ENCODE results near the gene GPRC6A. TPM values are rescaled to one million over a fixed set of nuclear protein-coding genes. Genes with fewer than 3 reads are reported as not detected.

Gene GPRC6A
- total and polyA plus RNA-seq, 8 donors = not detected

GRCh38 chr6:116764961-116765841 is 63.7 kb downstream of the GPRC6A start, which contains the start of gene FAM162B:
Gene FAM162B (minus strand): TSS chr6:116765719. CDS start chr6:116765576, 143 bp downstream.
- H3K27ac ChIP-seq = peak within 1 kb of the TSS in 4 of 5 donors; percentile 2 to 67 (median 36)
- DNase-seq = peak in 1 of 2 donors; percentile 76

DNA sequence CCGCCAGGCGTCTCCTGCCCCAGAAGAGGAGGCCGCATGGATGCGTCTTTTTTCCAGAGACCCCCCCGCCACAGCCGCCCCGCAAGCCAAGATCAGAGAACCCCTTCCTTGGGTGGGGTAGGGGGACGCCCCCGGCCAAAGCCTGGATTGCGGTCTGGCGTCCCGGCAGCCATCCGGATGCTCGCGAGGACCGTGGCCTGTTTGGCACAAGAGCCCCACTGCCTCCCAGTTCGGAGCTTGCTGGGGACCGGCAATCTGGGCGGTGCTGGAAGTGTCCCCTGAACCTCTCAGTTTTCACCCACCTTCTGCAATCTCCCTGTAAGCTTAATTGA is 64.3 kb downstream of the GPRC6A start:
- H3K27ac ChIP-seq = peak overlapping the region in 3 of 5 donors; percentile 23 to 67 (median 48)
- no peaks in the 10 kb centered on the region for H3K9me3 ChIP-seq
- H3K4me1 ChIP-seq = peaks cover 6 to 18% (median 15%) of the 10 kb centered on the region in 4 donors
- intact Hi-C loops (cut with DNase I; ENCODE audit: low total_unique reads) = no loop called here
- no peaks in the 10 kb centered on the region for H3K36me3 ChIP-seq
- H3K27me3 ChIP-seq = peaks cover 0 to 34% (median 21%) of the 10 kb centered on the region in 3 donors
- DNase-seq = peak in 1 of 2 donors; percentile 44
- 15 to 38% (median 22%) methylated on average over 8 to 19 of the region's 19 CpGs for WGBS, 5 donors
- TF ChIP-seq POLR2A (IDR thresholded peaks at IDR 0.05) = no peak
- no peak for TF ChIP-seq POLR2AphosphoS5 (IDR thresholded peaks at IDR 0.05)
- TF ChIP-seq EP300 (IDR thresholded peaks at IDR 0.05) = no peak
- TF ChIP-seq, protein P1, sequence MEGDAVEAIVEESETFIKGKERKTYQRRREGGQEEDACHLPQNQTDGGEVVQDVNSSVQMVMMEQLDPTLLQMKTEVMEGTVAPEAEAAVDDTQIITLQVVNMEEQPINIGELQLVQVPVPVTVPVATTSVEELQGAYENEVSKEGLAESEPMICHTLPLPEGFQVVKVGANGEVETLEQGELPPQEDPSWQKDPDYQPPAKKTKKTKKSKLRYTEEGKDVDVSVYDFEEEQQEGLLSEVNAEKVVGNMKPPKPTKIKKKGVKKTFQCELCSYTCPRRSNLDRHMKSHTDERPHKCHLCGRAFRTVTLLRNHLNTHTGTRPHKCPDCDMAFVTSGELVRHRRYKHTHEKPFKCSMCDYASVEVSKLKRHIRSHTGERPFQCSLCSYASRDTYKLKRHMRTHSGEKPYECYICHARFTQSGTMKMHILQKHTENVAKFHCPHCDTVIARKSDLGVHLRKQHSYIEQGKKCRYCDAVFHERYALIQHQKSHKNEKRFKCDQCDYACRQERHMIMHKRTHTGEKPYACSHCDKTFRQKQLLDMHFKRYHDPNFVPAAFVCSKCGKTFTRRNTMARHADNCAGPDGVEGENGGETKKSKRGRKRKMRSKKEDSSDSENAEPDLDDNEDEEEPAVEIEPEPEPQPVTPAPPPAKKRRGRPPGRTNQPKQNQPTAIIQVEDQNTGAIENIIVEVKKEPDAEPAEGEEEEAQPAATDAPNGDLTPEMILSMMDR (IDR thresholded peaks at IDR 0.05) = no peak
- H3K4me3 ChIP-seq = peak overlapping the region; percentile 46 to 73 (median 54)

More at GRCh38 chr6:116764961-116765841, 63.7 kb downstream of the GPRC6A start, which contains the start of gene FAM162B:
- intact Hi-C loops (cut with DNase I; ENCODE audit: low total_unique reads) = no loop called here
- Histone ChIP-seq H3K4me1 (peaks cover 6 to 18% (median 15%) of the 10 kb centered on the region in 4 donors), H3K27me3 (peaks cover 0 to 34% (median 21%) of the 10 kb centered on the region in 3 donors), H3K9me3 (no peaks in the 10 kb centered on the region), H3K36me3 (no peaks in the 10 kb centered on the region), H3K4me3 (peak within 1 kb of the TSS; percentile 46 to 73 (median 54))
- WGBS, 5 donors = 1 to 5% (median 3%) methylated on average over 26 to 89 of the region's 89 CpGs
- no peak for TF ChIP-seq POLR2AphosphoS5 (IDR thresholded peaks at IDR 0.05)
- TF ChIP-seq EP300 (IDR thresholded peaks at IDR 0.05) = no peak
- TF ChIP-seq, protein P1 (IDR thresholded peaks at IDR 0.05) = no peak
- no peak for TF ChIP-seq POLR2A (IDR thresholded peaks at IDR 0.05)

GRCh38 chr6:116763906-116764628 is 64.8 kb downstream of the GPRC6A start:
- intact Hi-C loops (cut with DNase I; ENCODE audit: low total_unique reads) = no loop called here
- Histone ChIP-seq H3K9me3 (no peaks in the 10 kb centered on the region), H3K4me1 (peaks cover 6 to 18% (median 15%) of the 10 kb centered on the region in 4 donors), H3K27ac (peak overlapping the region in 1 of 5 donors; percentile 48), H3K27me3 (peaks cover 0 to 34% (median 21%) of the 10 kb centered on the region in 3 donors), H3K36me3 (no peaks in the 10 kb centered on the region), H3K4me3 (peak overlapping the region; percentile 46 to 73 (median 54))
- 69 to 80% (median 71%) methylated on average over 11 of the region's 11 CpGs for WGBS, 5 donors
- TF ChIP-seq POLR2AphosphoS5 (IDR thresholded peaks at IDR 0.05) = no peak
- TF ChIP-seq, protein P1 (IDR thresholded peaks at IDR 0.05) = no peak
- no peak for TF ChIP-seq POLR2A (IDR thresholded peaks at IDR 0.05)
- no peak for TF ChIP-seq EP300 (IDR thresholded peaks at IDR 0.05)
- DNase-seq = no peak

- Histone ChIP-seq H3K9me3 (no peaks in the 10 kb centered on the region), H3K36me3 (no peaks in the 10 kb centered on the region), H3K27ac (no peak overlapping the region), H3K4me1 (peaks cover 6 to 18% (median 15%) of the 10 kb centered on the region in 4 donors), H3K27me3 (peaks cover 0 to 34% (median 21%) of the 10 kb centered on the region in 3 donors), H3K4me3 (no peak overlapping the region)
- no peak for DNase-seq
- intact Hi-C loops (cut with DNase I; ENCODE audit: low total_unique reads) = no loop called here
- TF ChIP-seq POLR2A (IDR thresholded peaks at IDR 0.05) (no peak), POLR2AphosphoS5 (IDR thresholded peaks at IDR 0.05) (no peak)
- TF ChIP-seq, protein P1 (IDR thresholded peaks at IDR 0.05) = no peak
Measured at GRCh38 chr6:116763048-116763447, 65.8 kb downstream of the GPRC6A start.
